ENCODE measurements around the gene CPD. TPM values are rescaled to one million over a fixed set of nuclear protein-coding genes. Genes with fewer than 3 reads are reported as not detected.

Gene CPD
- total RNA-seq, 1 donor from 2014 or later = 72.4 TPM

GRCh38 chr17:30422171-30422570 is 43.4 kb downstream of the CPD start:
- H3K4me3 Mint-ChIP-seq (ENCODE audit: unreplicated experiment) = no peak overlapping the region
- no peaks in the 10 kb centered on the region for H3K4me1 Mint-ChIP-seq (ENCODE audit: unreplicated experiment)
- peaks cover 40% of the 10 kb centered on the region for H3K36me3 Mint-ChIP-seq (ENCODE audit: unreplicated experiment)
- no peak overlapping the region for H3K27ac Mint-ChIP-seq (ENCODE audit: unreplicated experiment)
- H3K9me3 Mint-ChIP-seq (ENCODE audit: unreplicated experiment) = no peaks in the 10 kb centered on the region
- no peak for DNase-seq (ENCODE audit: extremely low spot score, unreplicated experiment)
- TF ChIP-seq CTCF (IDR thresholded peaks at IDR 0.05) = no peak
- no peaks in the 10 kb centered on the region for H3K27me3 Mint-ChIP-seq (ENCODE audit: unreplicated experiment)

DNA sequence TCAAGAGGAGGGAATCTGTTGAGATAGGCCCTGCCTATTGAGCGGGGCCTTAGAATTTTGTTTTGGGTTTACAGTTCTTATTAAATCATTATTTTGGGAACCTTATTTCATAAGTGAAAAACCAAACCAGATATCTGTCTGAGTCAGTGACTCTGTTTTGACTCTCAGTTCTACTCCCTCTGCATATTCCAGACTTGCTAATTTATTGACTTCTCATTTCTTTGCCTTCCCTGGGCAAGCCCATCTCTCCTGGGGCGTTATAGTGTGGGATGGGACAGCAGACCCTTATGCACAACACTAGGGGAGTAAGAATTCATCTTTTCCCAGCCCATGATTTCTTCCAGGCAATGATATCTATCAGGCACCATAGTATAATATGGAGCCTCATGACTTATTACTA is 45.7 kb downstream of the CPD start:
- DNase-seq (ENCODE audit: extremely low spot score, unreplicated experiment) = no peak
- no peaks in the 10 kb centered on the region for H3K9me3 Mint-ChIP-seq (ENCODE audit: unreplicated experiment)
- no peak for TF ChIP-seq CTCF (IDR thresholded peaks at IDR 0.05)
- H3K36me3 Mint-ChIP-seq (ENCODE audit: unreplicated experiment) = peaks cover 44% of the 10 kb centered on the region
- H3K4me1 Mint-ChIP-seq (ENCODE audit: unreplicated experiment) = peaks cover 11% of the 10 kb centered on the region
- H3K27me3 Mint-ChIP-seq (ENCODE audit: unreplicated experiment) = no peaks in the 10 kb centered on the region
- no peak overlapping the region for H3K27ac Mint-ChIP-seq (ENCODE audit: unreplicated experiment)
- H3K4me3 Mint-ChIP-seq (ENCODE audit: unreplicated experiment) = no peak overlapping the region

GRCh38 chr17:30426292-30426691 is 47.6 kb downstream of the CPD start:
- DNase-seq (ENCODE audit: extremely low spot score, unreplicated experiment) = no peak
- TF ChIP-seq CTCF (IDR thresholded peaks at IDR 0.05) = no peak
- Mint-ChIP-seq H3K27ac (ENCODE audit: unreplicated experiment) (no peak overlapping the region), H3K36me3 (ENCODE audit: unreplicated experiment) (peaks cover 49% of the 10 kb centered on the region), H3K4me1 (ENCODE audit: unreplicated experiment) (peaks cover 18% of the 10 kb centered on the region), H3K27me3 (ENCODE audit: unreplicated experiment) (no peaks in the 10 kb centered on the region), H3K4me3 (ENCODE audit: unreplicated experiment) (no peak overlapping the region), H3K9me3 (ENCODE audit: unreplicated experiment) (no peaks in the 10 kb centered on the region)

DNA sequence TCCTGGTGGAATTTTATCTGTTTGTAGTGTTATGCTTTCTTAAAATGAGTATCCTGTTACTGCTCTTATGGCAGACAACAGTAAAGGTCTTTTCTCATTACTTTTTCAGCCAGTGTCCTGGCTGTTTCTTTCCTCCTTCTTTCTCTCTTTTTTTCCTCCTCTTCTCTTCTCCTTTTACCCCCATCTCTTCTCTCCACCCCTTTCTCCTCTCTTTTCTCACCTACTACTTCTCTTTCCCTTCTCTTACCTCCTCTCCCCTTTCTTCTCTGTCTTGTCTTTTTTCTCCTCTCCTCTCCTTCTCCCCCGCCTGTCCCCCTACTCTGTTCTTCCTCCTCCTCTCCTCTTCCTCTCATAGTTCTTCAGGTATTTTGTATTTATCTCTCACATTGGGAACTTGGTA is 48.9 kb downstream of the CPD start:
- Mint-ChIP-seq H3K27me3 (ENCODE audit: unreplicated experiment) (no peaks in the 10 kb centered on the region), H3K4me1 (ENCODE audit: unreplicated experiment) (peaks cover 18% of the 10 kb centered on the region), H3K4me3 (ENCODE audit: unreplicated experiment) (no peak overlapping the region), H3K27ac (ENCODE audit: unreplicated experiment) (peak overlapping the region; percentile 27), H3K36me3 (ENCODE audit: unreplicated experiment) (peaks cover 50% of the 10 kb centered on the region), H3K9me3 (ENCODE audit: unreplicated experiment) (no peaks in the 10 kb centered on the region)
- TF ChIP-seq CTCF (IDR thresholded peaks at IDR 0.05) = no peak
- no peak for DNase-seq (ENCODE audit: extremely low spot score, unreplicated experiment)

DNA sequence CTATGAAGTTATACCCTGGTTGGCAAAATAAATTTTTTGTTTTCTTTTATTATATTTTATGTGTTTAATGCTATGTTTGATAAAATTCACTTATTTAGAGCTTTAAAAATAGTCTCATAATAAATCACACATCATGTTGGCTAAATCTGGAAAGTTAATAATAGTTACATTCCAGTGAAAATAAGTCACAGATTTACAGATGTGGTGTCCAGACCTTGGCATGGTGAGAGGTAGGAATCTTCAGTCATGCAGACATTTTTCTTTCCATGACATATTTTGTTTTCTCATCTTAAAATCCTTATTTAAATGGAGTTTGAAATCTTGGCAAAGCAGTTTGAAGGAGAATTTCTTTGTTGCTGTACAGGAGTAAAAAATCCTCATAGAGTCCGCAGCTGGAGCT is 50.4 kb downstream of the CPD start:
- no peak for DNase-seq (ENCODE audit: extremely low spot score, unreplicated experiment)
- Mint-ChIP-seq H3K27ac (ENCODE audit: unreplicated experiment) (peak overlapping the region; percentile 85), H3K9me3 (ENCODE audit: unreplicated experiment) (peaks cover 7% of the 10 kb centered on the region), H3K36me3 (ENCODE audit: unreplicated experiment) (peaks cover 52% of the 10 kb centered on the region), H3K4me1 (ENCODE audit: unreplicated experiment) (peaks cover 27% of the 10 kb centered on the region), H3K27me3 (ENCODE audit: unreplicated experiment) (no peaks in the 10 kb centered on the region), H3K4me3 (ENCODE audit: unreplicated experiment) (no peak overlapping the region)
- no peak for TF ChIP-seq CTCF (IDR thresholded peaks at IDR 0.05)
